Measurements from ENCODE around the gene OR51B2.

OR51B2 gene

DNA sequence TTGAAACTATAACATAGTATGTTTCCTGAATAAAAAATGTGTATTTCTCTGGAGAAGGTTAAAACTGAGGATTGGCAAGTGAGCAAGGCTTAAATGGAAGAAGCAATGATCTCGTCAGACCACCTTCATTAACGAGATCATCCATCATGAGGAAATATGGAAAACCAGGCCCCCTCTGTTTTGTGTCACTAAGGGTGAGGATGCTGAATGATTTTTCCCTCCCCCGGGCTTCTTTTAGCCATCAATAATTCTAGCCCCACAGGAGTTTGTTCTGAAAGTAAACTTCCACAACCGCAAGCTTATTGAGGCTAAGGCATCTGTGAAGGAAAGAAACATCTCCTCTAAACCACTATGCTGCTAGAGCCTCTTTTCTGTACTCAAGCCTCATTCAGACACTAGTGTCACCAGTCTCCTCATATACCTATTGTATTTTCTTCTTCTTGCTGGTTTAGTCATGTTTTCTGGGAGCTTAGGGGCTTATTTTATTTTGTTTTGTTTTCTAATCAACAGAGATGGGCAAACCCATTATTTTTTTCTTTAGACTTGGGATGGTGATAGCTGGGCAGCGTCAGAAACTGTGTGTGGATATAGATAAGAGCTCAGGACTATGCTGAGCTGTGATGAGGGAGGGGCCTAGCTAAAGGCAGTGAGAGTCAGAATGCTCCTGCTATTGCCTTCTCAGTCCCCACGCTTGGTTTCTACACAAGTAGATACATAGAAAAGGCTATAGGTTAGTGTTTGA lies 48.6 kb downstream of the OR51B2 start:
- no peaks in the 10 kb centered on the region for H3K4me1 ChIP-seq
- TF ChIP-seq, protein P1, sequence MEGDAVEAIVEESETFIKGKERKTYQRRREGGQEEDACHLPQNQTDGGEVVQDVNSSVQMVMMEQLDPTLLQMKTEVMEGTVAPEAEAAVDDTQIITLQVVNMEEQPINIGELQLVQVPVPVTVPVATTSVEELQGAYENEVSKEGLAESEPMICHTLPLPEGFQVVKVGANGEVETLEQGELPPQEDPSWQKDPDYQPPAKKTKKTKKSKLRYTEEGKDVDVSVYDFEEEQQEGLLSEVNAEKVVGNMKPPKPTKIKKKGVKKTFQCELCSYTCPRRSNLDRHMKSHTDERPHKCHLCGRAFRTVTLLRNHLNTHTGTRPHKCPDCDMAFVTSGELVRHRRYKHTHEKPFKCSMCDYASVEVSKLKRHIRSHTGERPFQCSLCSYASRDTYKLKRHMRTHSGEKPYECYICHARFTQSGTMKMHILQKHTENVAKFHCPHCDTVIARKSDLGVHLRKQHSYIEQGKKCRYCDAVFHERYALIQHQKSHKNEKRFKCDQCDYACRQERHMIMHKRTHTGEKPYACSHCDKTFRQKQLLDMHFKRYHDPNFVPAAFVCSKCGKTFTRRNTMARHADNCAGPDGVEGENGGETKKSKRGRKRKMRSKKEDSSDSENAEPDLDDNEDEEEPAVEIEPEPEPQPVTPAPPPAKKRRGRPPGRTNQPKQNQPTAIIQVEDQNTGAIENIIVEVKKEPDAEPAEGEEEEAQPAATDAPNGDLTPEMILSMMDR (IDR thresholded peaks at IDR 0.05) = no peak
- no peak overlapping the region for H3K27ac ChIP-seq
- H2AFZ ChIP-seq = no peak overlapping the region
- H3K79me2 ChIP-seq = no peaks in the 10 kb centered on the region
- no peaks in the 10 kb centered on the region for H3K27me3 ChIP-seq (ENCODE audit: control insufficient read depth, insufficient read depth, low read length)
- no peaks in the 10 kb centered on the region for H3K36me3 ChIP-seq (ENCODE audit: control insufficient read depth, insufficient read depth, low read length)
- H3K4me2 ChIP-seq (ENCODE audit: low read length) = no peak overlapping the region
- H3K9me3 ChIP-seq (ENCODE audit: control insufficient read depth, low read length) = no peaks in the 10 kb centered on the region
- no peak overlapping the region for H3K4me3 ChIP-seq (ENCODE audit: low read depth, low read length)
- no peak overlapping the region for H3K9ac ChIP-seq

DNA sequence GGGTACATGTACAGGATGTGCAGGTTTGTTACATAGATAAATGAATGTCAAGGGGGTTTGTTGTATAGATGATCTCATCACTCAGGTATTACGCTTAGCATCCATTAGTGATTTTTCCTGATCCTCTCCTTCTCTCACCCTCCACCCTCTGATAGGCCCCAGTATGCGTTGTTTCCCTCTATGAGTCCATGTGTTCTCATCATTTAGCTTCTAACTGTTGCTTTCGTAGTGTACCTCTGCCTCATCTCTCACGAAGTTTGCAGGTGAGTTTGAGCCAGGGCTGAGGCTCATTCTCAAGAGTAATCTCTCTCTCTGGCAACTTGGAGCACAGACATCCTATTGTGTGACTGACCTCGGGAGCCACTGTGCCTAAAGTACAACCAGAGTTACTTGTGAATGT lies 49.7 kb downstream of the OR51B2 start:
- Histone ChIP-seq H3K4me3 (ENCODE audit: low read depth, low read length) (no peak overlapping the region), H3K9ac (no peak overlapping the region), H2AFZ (no peak overlapping the region), H3K36me3 (ENCODE audit: control insufficient read depth, insufficient read depth, low read length) (no peaks in the 10 kb centered on the region), H3K4me1 (no peaks in the 10 kb centered on the region), H3K27ac (no peak overlapping the region), H3K9me3 (ENCODE audit: control insufficient read depth, low read length) (no peaks in the 10 kb centered on the region), H3K4me2 (ENCODE audit: low read length) (no peak overlapping the region), H3K79me2 (no peaks in the 10 kb centered on the region), H3K27me3 (ENCODE audit: control insufficient read depth, insufficient read depth, low read length) (no peaks in the 10 kb centered on the region)
- TF ChIP-seq, protein P1 (IDR thresholded peaks at IDR 0.05) = no peak

Data from parathyroid adenoma (tissue), 2 donors.